K562 (cell line): ENCODE results near the gene ROBO2. TPM values are rescaled to one million over a fixed set of nuclear protein-coding genes. Genes with fewer than 3 reads are reported as not detected.

Experiments used
- ATAC-seq: fragments of 200-7000 bp; cut with Tn5 transposase; 3 replicates; pipeline ENCODE4 v1.9.1; 2020; ENCODE audit warnings: moderate library complexity
- BruUV-seq: library from RNA; stranded (reverse); fragments of 400-500 nt; replicated peaks from 2 replicates; lab custom pipeline; 2021; lab: Mats Ljungman, UMichigan
- CTCF ChIA-PET: fragments of 300-600 bp; formaldehyde crosslinking; extraction: SDS; loops from one replicate; lab custom pipeline; 2021; ENCODE audit warnings: low intra/inter-chr PET ratio; lab: Yijun Ruan, JAX
- POLR2A ChIA-PET: fragments of 300-600, 350-650 bp; sonication (Branson Sonifier 250); formaldehyde crosslinking; extraction: SDS; loops from one replicate; lab custom pipeline; 2021; ENCODE audit warnings: antibody characterized with exemption, inconsistent platforms; lab: Yijun Ruan, JAX
- DNase-seq, 4 experiments: peaks; one replicate each; pipeline versions ENCODE4 v3.0.0 to v3.0.0-alpha.2; 2011 to 2018; ENCODE audit warnings: low spot score in 3 of 4, mixed read lengths in 3 of 4; ENCODE audit errors: extremely low read depth in 1 of 4
- FAIRE-seq: peaks from 2 replicates; lab custom pipeline; 2011; peaks lifted over from hg19 to GRCh38; lab: Jason Lieb, UNC
- H2AFZ ChIP-seq: 2 replicates; pipeline ENCODE4 v1.6.0; 2011; ENCODE audit warnings: low read depth, low read length, control low read depth, inconsistent platforms
- H3K27ac ChIP-seq: fragments of 200-600 bp; 3 replicates; pipeline ENCODE4 v1.8.0; 2011; ENCODE audit warnings: low read depth, mild to moderate bottlenecking, control low read depth, inconsistent platforms, low read length, moderate library complexity, mixed read lengths; ENCODE audit errors: extremely low read depth
- H3K27me3 ChIP-seq, 2 experiments: fragments of 300-600 bp in 1 of 2; 2 replicates in 1 of 2; 3 replicates in 1 of 2; pipeline versions ENCODE4 v1.6.0 to v1.8.0; 2011; ENCODE audit warnings: inconsistent platforms in 2 of 2, low read length in 2 of 2, mild to moderate bottlenecking in 1 of 2, mixed read lengths in 1 of 2, moderate library complexity in 1 of 2; ENCODE audit not compliant: control insufficient read depth in 2 of 2, insufficient read depth in 2 of 2
- H3K36me3 ChIP-seq: fragments of 300-600 bp; 3 replicates; pipeline ENCODE4 v1.8.0; 2011; ENCODE audit warnings: mild to moderate bottlenecking, low read length, inconsistent platforms; ENCODE audit not compliant: control insufficient read depth, insufficient read depth
- H3K4me1 ChIP-seq, 2 experiments: fragments of 200-600 bp in 1 of 2; replicated peaks in 1 of 2; 2 replicates in 1 of 2; 3 replicates in 1 of 2; pipeline versions ENCODE4 v1.5.1 to v1.8.0; 2011; ENCODE audit warnings: inconsistent platforms in 2 of 2, low read length in 2 of 2, mild to moderate bottlenecking in 1 of 2, mixed read lengths in 1 of 2, moderate library complexity in 1 of 2; ENCODE audit not compliant: control insufficient read depth in 2 of 2, insufficient read depth in 2 of 2
- H3K4me2 ChIP-seq: 2 replicates; pipeline ENCODE4 v1.6.1; 2011; ENCODE audit warnings: low read length, control low read depth, inconsistent platforms, mixed read lengths; ENCODE audit not compliant: insufficient read depth
- H3K4me3 ChIP-seq: fragments of 200-600 bp; sonication (generic), shearing (Covaris generic); 2 replicates; pipeline ENCODE4 v1.5.1; 2016; ENCODE audit warnings: control low read depth, inconsistent platforms
- H3K79me2 ChIP-seq: fragments of 200-600 bp; 3 replicates; pipeline ENCODE4 v1.8.0; 2011; ENCODE audit warnings: low read length, inconsistent platforms; ENCODE audit not compliant: control insufficient read depth, insufficient read depth
- H3K9ac ChIP-seq, 2 experiments: 2 replicates each; pipeline versions ENCODE4 v1.6.0 to v1.6.1; 2011; ENCODE audit warnings: low read depth in 2 of 2, low read length in 2 of 2, control low read depth in 1 of 2, inconsistent platforms in 1 of 2, mild to moderate bottlenecking in 1 of 2, mixed read lengths in 1 of 2; ENCODE audit not compliant: insufficient read depth in 1 of 2
- H3K9me1 ChIP-seq: one replicate; pipeline ENCODE4 v1.6.0; 2011; ENCODE audit warnings: inconsistent platforms, mild to moderate bottlenecking, low read length, moderate library complexity; ENCODE audit not compliant: control insufficient read depth, insufficient read depth
- H3K9me3 ChIP-seq: replicated peaks from 2 replicates; pipeline ENCODE4 v1.5.1; 2011; ENCODE audit warnings: low read depth, low read length, inconsistent platforms; ENCODE audit not compliant: control insufficient read depth, insufficient read depth
- H4K20me1 ChIP-seq: replicated peaks from 2 replicates; pipeline ENCODE4 v1.6.1; 2011; ENCODE audit warnings: low read length, inconsistent platforms, mixed read lengths; ENCODE audit not compliant: control insufficient read depth, insufficient read depth
- HMG20A ChIP-seq: fragments of 450-650 bp; formaldehyde crosslinking; conservative IDR thresholded peaks from 2 replicates; pipeline ENCODE4 v1.4.0; 2020; ENCODE audit warnings: mild to moderate bottlenecking, mixed read lengths
- MAFF ChIP-seq: IDR thresholded peaks from 2 replicates; pipeline ENCODE4 v1.6.1; 2012; ENCODE audit warnings: low read length, improper control_type of control experiment
- ZNF224 ChIP-seq: sonication (generic); formaldehyde crosslinking; IDR thresholded peaks from 2 replicates; pipeline ENCODE4 v1.8.0; 2022; ENCODE audit warnings: mild to moderate bottlenecking, missing genetic modification reagents
- ZSCAN29 ChIP-seq: fragments of 450-650 bp; IDR thresholded peaks from 2 replicates; pipeline ENCODE4 v1.6.1; 2017
- WGBS: fragments of 100-300 bp; shearing (Covaris generic); methylation state at CpG from one replicate; pipeline ENCODE4 v1.1.6; 2016; ENCODE audit warnings: low coverage, mixed read lengths; ENCODE audit not compliant: insufficient coverage; ENCODE audit errors: missing lambda C conversion rate; 5-methylcytosine and 5-hydroxymethylcytosine counted together
- in situ Hi-C: fragments of 300-500 bp; cut with MboI; formaldehyde crosslinking; loops from 4 replicates; pipeline ENCODE4 v1.15.0; 2018; ENCODE audit warnings: inconsistent platforms, mixed read lengths
- intact Hi-C: fragments of 100-400 bp; cut with micrococcal nuclease; formaldehyde crosslinking; loops from 2 replicates; pipeline ENCODE4 v1.14.2; 2022
- polyA plus RNA-seq, 8 experiments: library from polyadenylated mRNA; depleted of rRNA in 4 of 8; stranded (reverse) in 5 of 8; unstranded in 3 of 8; fragments of >200 nt; fragmentation: Nextera tagmentation in 2 of 8; fragmentation: Illumina TruSeq in 1 of 8; extraction: Ambion mirVana in 2 of 8; extraction: Trizol in 1 of 8; gene quantifications; 2 replicates each; pipeline versions ENCODE4 v1.2.1 to v1.2.3, GENCODE V29; 2011 to 2014; ENCODE audit warnings: inconsistent platforms in 1 of 8, missing spikeins in 1 of 8
- total RNA-seq, 7 experiments: library from RNA; depleted of rRNA in 6 of 7; stranded (reverse); fragments of >200 nt in 6 of 7; fragmentation: Illumina TruSeq in 2 of 7; extraction: Trizol in 2 of 7; gene quantifications; 2 replicates each; pipeline versions ENCODE4 v1.2.1 to v1.2.3, GENCODE V29; 2011 to 2021; ENCODE audit warnings: low replicate concordance in 1 of 7
- TF ChIP-seq, protein P1 (sequence below): fragments of 450-650 bp; IDR thresholded peaks from 2 replicates; pipeline ENCODE4 v1.6.1; 2018; ENCODE audit not compliant: partially characterized antibody
- TF ChIP-seq, protein P2 (sequence below): IDR thresholded peaks from 2 replicates; pipeline ENCODE4 v1.6.1; 2011; ENCODE audit not compliant: insufficient read length; ENCODE audit errors: extremely low read depth
- TF ChIP-seq, protein P3 (sequence below): fragments of 250-450 bp; sonication (Bioruptor Pico); IDR thresholded peaks from 2 replicates; pipeline ENCODE4 v1.5.1; 2021; ENCODE audit warnings: mild to moderate bottlenecking
- TF ChIP-seq, protein P4 (sequence below): IDR thresholded peaks from 2 replicates; pipeline ENCODE4 v1.6.1; 2012; ENCODE audit warnings: low read depth, low read length, improper control_type of control experiment, borderline replicate concordance

The ROBO2 gene
- total and polyA plus RNA-seq, 9 of the 15 experiments (the other 6 are each of a cell fraction or from before 2014, with no cell fraction given): 0.84 to 3.0 (median 1.7) TPM

DNA sequence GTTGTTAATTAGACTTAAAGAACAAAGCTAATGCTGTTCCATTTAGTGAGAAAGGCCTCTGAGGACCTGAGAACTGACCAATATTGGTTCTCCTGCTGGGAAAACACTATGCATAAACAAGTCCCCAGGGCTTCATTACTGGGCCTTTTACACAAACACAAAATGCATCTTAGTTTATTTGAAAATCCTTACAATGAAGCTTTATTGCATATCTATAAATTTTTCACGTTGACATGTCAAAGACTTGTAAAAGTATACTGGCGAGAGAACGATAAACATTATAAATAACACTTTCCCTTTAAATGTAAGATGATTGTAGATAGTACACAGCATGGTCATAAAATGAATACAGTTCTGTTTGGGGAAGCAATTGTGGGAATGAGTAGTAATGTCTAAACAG, 151.7 kb downstream of the ROBO2 start:
- TF ChIP-seq ZNF224 (CRISPR knock-in tag): no peak
- no peak for TF ChIP-seq ZSCAN29
- no peak for TF ChIP-seq HMG20A (CRISPR knock-in tag)
- TF ChIP-seq, protein P1, sequence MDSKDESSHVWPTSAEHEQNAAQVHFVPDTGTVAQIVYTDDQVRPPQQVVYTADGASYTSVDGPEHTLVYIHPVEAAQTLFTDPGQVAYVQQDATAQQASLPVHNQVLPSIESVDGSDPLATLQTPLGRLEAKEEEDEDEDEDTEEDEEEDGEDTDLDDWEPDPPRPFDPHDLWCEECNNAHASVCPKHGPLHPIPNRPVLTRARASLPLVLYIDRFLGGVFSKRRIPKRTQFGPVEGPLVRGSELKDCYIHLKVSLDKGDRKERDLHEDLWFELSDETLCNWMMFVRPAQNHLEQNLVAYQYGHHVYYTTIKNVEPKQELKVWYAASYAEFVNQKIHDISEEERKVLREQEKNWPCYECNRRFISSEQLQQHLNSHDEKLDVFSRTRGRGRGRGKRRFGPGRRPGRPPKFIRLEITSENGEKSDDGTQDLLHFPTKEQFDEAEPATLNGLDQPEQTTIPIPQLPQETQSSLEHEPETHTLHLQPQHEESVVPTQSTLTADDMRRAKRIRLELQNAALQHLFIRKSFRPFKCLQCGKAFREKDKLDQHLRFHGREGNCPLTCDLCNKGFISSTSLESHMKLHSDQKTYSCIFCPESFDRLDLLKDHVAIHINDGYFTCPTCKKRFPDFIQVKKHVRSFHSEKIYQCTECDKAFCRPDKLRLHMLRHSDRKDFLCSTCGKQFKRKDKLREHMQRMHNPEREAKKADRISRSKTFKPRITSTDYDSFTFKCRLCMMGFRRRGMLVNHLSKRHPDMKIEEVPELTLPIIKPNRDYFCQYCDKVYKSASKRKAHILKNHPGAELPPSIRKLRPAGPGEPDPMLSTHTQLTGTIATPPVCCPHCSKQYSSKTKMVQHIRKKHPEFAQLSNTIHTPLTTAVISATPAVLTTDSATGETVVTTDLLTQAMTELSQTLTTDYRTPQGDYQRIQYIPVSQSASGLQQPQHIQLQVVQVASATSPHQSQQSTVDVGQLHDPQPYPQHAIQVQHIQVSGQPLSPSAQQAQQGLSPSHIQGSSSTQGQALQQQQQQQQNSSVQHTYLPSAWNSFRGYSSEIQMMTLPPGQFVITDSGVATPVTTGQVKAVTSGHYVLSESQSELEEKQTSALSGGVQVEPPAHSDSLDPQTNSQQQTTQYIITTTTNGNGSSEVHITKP: no peak
- TF ChIP-seq MAFF: no peak
- TF ChIP-seq, protein P2, sequence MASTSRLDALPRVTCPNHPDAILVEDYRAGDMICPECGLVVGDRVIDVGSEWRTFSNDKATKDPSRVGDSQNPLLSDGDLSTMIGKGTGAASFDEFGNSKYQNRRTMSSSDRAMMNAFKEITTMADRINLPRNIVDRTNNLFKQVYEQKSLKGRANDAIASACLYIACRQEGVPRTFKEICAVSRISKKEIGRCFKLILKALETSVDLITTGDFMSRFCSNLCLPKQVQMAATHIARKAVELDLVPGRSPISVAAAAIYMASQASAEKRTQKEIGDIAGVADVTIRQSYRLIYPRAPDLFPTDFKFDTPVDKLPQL: no peak
- TF ChIP-seq, protein P3, sequence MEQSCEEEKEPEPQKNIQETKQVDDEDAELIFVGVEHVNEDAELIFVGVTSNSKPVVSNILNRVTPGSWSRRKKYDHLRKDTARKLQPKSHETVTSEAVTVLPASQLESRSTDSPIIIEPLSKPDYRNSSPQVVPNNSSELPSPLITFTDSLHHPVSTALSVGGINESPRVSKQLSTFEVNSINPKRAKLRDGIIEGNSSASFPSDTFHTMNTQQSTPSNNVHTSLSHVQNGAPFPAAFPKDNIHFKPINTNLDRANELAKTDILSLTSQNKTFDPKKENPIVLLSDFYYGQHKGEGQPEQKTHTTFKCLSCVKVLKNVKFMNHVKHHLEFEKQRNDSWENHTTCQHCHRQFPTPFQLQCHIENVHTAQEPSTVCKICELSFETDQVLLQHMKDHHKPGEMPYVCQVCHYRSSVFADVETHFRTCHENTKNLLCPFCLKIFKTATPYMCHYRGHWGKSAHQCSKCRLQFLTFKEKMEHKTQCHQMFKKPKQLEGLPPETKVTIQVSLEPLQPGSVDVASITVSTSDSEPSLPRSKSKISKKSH (CRISPR knock-in tag): no peak
- TF ChIP-seq, protein P4, sequence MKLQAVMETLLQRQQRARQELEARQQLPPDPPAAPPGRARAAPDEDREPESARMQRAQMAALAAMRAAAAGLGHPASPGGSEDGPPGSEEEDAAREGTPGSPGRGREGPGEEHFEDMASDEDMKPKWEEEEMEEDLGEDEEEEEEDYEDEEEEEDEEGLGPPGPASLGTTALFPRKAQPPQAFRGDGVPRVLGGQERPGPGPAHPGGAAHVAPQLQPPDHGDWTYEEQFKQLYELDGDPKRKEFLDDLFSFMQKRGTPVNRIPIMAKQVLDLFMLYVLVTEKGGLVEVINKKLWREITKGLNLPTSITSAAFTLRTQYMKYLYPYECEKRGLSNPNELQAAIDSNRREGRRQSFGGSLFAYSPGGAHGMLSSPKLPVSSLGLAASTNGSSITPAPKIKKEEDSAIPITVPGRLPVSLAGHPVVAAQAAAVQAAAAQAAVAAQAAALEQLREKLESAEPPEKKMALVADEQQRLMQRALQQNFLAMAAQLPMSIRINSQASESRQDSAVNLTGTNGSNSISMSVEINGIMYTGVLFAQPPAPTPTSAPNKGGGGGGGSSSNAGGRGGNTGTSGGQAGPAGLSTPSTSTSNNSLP: 0 out of 2 replicates have a peak, but pooled peaks have one; percentile 20
- TF ChIP-seq, all 486 proteins: peak for 1
- DNase-seq: no peak
- Histone ChIP-seq H3K9ac (peak overlapping the region in 1 of 2 experiments; percentile 57; a peak in 2 of 4 replicates), H3K4me2 (no peak overlapping the region; the same call in 1 of the 2 replicates), H3K27ac (peak overlapping the region; percentile 67; the same call in 2 of the 3 replicates), H3K36me3 (no peaks in the 10 kb centered on the region), H4K20me1 (no peaks in the 10 kb centered on the region), H3K9me1 (no peaks in the 10 kb centered on the region), H3K27me3 (no peaks in the 10 kb centered on the region), H3K9me3 (no peaks in the 10 kb centered on the region), H3K79me2 (no peaks in the 10 kb centered on the region), H2AFZ (peak overlapping the region; percentile 93), H3K4me3 (no peak overlapping the region), H3K4me1 (peaks cover 0 to 6% of the 10 kb centered on the region in 2 experiments; a peak in 2 of 5 replicates)
- ChIA-PET POLR2A (no interaction called here), CTCF (no interaction called here)
- no TSS peak for BruUV-seq
- intact Hi-C loops (no loop called here), in situ Hi-C loops (no loop called here)
- no peak for FAIRE-seq
- ATAC-seq: peak; percentile 74
- 8% methylated on average over 3 of the region's 3 CpGs for WGBS
